Fibroblast of villous mesenchyme (primary cell): Measurements from ENCODE around the gene MBNL1. TPM values are rescaled to one million over a fixed set of nuclear protein-coding genes. Genes with fewer than 3 reads are reported as not detected.
A peak's percentile ranks its signal among the peaks of the same experiment; 100 is the strongest.

Source experiments
- DNase-seq: peaks from one replicate; pipeline ENCODE4 v3.0.0-alpha.2; 2010; ENCODE audit warnings: low read depth
- H3K4me3 ChIP-seq: 2 replicates; pipeline ENCODE4 v1.5.1; 2011; ENCODE audit warnings: low read depth, mild to moderate bottlenecking, low read length
- total RNA-seq: library from RNA; depleted of rRNA; stranded (reverse); fragments of >200 nt; gene quantifications from 2 replicates; pipeline ENCODE4 v1.2.3, GENCODE V29; 2012
- TF ChIP-seq, protein P1 (sequence below): IDR thresholded peaks from 2 replicates; pipeline ENCODE4 v1.5.1; 2012; ENCODE audit warnings: low read depth, mild to moderate bottlenecking, low read length; ENCODE audit not compliant: insufficient read depth

Gene MBNL1
- total RNA-seq, 1 donor: 440 TPM

DNA sequence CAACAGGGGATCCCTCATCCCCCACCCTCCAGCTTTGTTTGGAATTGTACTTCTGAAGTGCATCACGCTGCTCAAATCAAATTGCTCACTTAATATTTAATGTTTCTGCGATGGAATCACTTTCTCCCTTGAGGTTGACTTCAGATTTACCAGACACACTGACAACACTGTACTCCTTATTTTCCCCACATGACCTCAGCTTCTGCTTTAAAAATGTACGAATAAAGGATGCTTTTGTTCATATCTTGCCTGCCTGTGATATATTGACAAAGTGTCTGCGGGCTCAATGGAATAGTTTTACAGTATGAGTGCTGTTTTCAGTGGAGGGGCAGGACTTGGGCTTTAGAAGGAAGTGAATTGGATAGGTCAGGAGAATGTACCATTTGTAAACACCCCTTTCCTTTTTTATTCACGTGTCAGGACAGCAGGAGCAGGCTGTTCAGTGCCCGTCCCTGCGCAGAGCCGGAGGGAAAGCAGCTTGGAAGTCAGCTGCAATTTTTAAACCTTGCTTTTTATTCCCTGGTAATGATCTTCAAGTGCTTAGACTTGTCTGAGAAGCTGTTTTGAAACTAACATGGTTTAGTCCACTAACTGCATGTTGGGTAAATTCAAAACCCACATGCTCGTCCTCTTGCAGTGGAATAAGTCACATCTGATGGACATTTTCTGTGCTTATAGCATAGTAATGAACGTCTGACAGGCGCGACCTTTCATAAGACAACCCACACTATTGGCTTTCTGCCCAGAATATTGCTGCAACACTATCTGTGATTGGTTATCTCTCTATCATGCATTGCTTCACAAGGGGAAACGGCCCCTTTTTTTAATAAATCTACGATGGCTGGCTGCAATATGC, 29.9 kb downstream of the MBNL1 start:
- peak overlapping the region; percentile 58 for H3K4me3 ChIP-seq
- TF ChIP-seq, protein P1, sequence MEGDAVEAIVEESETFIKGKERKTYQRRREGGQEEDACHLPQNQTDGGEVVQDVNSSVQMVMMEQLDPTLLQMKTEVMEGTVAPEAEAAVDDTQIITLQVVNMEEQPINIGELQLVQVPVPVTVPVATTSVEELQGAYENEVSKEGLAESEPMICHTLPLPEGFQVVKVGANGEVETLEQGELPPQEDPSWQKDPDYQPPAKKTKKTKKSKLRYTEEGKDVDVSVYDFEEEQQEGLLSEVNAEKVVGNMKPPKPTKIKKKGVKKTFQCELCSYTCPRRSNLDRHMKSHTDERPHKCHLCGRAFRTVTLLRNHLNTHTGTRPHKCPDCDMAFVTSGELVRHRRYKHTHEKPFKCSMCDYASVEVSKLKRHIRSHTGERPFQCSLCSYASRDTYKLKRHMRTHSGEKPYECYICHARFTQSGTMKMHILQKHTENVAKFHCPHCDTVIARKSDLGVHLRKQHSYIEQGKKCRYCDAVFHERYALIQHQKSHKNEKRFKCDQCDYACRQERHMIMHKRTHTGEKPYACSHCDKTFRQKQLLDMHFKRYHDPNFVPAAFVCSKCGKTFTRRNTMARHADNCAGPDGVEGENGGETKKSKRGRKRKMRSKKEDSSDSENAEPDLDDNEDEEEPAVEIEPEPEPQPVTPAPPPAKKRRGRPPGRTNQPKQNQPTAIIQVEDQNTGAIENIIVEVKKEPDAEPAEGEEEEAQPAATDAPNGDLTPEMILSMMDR: no peak
- peak; percentile 99 for DNase-seq

DNA sequence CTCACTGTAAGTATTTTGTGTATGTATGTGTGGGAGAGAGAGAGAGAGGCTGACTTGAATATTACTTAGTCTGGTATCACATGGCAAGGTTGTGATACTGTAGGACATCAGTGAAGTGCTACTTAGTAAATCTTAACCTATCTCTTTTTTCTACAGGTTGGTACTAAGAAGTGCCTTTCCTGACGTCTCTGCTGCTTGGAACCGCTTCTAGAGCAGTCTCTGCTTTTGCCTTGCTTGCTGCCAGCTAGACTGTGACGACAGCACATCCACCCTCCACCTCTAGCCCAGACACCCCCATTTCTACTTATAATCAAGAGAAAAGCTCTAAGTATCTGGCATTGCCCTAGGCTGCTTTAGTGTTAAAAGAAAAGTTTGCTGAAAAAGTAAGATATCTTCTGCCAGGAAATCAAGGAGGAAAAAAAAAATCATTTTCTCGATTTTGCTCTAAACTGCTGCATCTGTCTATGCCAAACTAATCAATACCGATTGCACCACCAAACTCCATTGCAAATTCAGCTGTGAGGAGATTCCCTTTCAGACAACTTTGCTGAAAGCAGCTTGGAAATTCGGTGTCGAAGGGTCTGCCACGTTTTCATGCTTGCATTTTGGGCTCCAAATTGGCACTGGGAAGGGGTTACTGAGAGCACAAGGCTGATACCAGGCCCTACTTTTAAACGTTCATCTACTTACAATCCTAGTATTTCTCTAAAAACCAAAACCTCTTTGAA, 30.7 kb downstream of the MBNL1 start:
- DNase-seq: no peak
- H3K4me3 ChIP-seq: peak overlapping the region; percentile 58
- TF ChIP-seq, protein P1: no peak

DNA sequence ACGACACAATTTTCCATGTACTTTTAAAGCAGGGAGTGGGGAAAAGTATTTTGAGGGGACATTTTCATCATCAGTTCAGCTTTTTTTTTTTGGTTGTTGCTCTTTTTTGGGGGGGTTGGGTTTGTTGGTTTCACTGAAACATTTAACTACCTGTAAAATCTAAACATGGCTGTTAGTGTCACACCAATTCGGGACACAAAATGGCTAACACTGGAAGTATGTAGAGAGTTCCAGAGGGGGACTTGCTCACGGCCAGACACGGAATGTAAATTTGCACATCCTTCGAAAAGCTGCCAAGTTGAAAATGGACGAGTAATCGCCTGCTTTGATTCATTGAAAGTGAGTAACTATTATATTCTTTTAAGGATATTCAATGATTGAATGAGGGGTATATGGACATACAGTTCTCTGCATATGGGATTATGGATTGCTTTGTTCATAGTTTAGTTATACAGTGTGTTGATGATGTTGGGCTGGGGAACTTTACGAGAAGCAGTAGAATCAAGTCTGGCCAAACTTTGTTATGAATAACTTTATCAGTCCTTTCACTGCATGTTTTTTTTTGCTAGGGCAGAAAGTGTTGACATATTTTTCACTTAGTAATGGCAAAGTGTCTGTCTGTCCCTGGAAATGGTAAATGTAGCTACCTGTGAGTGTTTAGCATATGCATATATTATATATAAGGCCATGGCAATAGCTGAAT, 31.5 kb downstream of the MBNL1 start:
- no peak for DNase-seq
- TF ChIP-seq, protein P1: no peak
- H3K4me3 ChIP-seq: no peak overlapping the region

GRCh38 chr3:152301745-152302181, 33.0 kb downstream of the MBNL1 start:
- H3K4me3 ChIP-seq: no peak overlapping the region
- DNase-seq: no peak
- TF ChIP-seq, protein P1: no peak

- TF ChIP-seq, protein P1: no peak
- H3K4me3 ChIP-seq: peak overlapping the region; percentile 9
- DNase-seq: peak; percentile 83
Measured at GRCh38 chr3:152302521-152303021, 33.8 kb downstream of the MBNL1 start.

GRCh38 chr3:152304160-152304559, 35.4 kb downstream of the MBNL1 start:
- H3K4me3 ChIP-seq: no peak overlapping the region
- TF ChIP-seq, protein P1: no peak
- DNase-seq: no peak
